ENCODE measurements around the gene MRPL1. TPM values are rescaled to one million over a fixed set of nuclear protein-coding genes. Genes with fewer than 3 reads are reported as not detected.

Gene MRPL1
- total and polyA plus RNA-seq, 2 of the 13 experiments (the other 11 are each of a cell fraction or from before 2014, with no cell fraction given), result 23.3 to 61.5 TPM

- DNase-seq (ENCODE audit: low spot score), result peak; percentile 92
- Histone ChIP-seq H3K4me2 (ENCODE audit: low read depth, low read length) (peak overlapping the region; percentile 86), H2AFZ (ENCODE audit: low read length) (no peak overlapping the region), H3K4me1 (ENCODE audit: insufficient read depth, low read length) (peaks cover 36% of the 10 kb centered on the region), H3K4me3 (replicated peaks in 1 of 3; ENCODE audit: insufficient read depth in 1 of 3, low read depth in 2 of 3, low read length in 3 of 3) (peak overlapping the region; percentile 94 to 100 (median 99)), H3K9ac (ENCODE audit: insufficient read depth, low read depth, low read length) (peak overlapping the region; percentile 95), H3K27ac (ENCODE audit: extremely low read length, insufficient read depth, low read length) (peak overlapping the region; percentile 93), H3K27me3 (ENCODE audit: control insufficient read depth in 1 of 2, insufficient read depth in 2 of 2, low read length in 2 of 2) (no peaks in the 10 kb centered on the region; a peak in 1 of 5 replicates), H3K36me3 (replicated peaks in 1 of 2; ENCODE audit: control insufficient read depth in 1 of 2, insufficient read depth in 2 of 2, low read length in 2 of 2) (no peaks in the 10 kb centered on the region), H3K9me3 (ENCODE audit: low read length) (no peaks in the 10 kb centered on the region), H4K20me1 (ENCODE audit: insufficient read depth, low read length) (no peaks in the 10 kb centered on the region; the same call in 1 of the 2 replicates), H3K79me2 (ENCODE audit: insufficient read depth, low read length) (peaks cover 65% of the 10 kb centered on the region)
- no TSS peak for BruUV-seq (replicated peaks)
- in situ Hi-C loops (cut with HindIII; ENCODE audit: extremely low pct_ligation_motif_present, low pct_unique_long_range_greater_than_20kb) (loop anchor here (5.0 kb wide), 1 partner anchor 45 kb away; the partner anchor contains the start of gene MRPL1), intact Hi-C loops (cut with micrococcal nuclease; ENCODE audit: unreplicated experiment) (loop anchor here (5.0 kb wide), 1 partner anchor 65 kb away; no protein-coding TSS in a partner anchor)
- CTCF ChIA-PET (ENCODE audit: low intra/inter-chr PET ratio, low total read pairs), result no interaction called here
- POLR2A ChIA-PET, result interaction anchor here (0.8 to 2.8 kb wide), 7 partner anchors 8 to 319 kb away, joined by 3 to 44 read pairs (median 4); partner anchors contain the start of gene MRPL1
- ATAC-seq, result peak; percentile 80
- no peak for FAIRE-seq
- WGBS (ENCODE audit: low lambda C conversion rate), result 7% methylated on average over 8 of the region's 8 CpGs
- TF ChIP-seq ZNF800 (CRISPR knock-in tag; IDR thresholded peaks at IDR 0.05), result no peak
- TF ChIP-seq THRA (CRISPR knock-in tag; IDR thresholded peaks at IDR 0.05; ENCODE audit: borderline replicate concordance), result no peak
- no peak for TF ChIP-seq SAFB2 (CRISPR knock-in tag; IDR thresholded peaks at IDR 0.05; ENCODE audit: borderline replicate concordance, low read depth)
- TF ChIP-seq FOXK1 (CRISPR knock-in tag; IDR thresholded peaks at IDR 0.05; ENCODE audit: borderline replicate concordance, low read depth), result no peak
- TF ChIP-seq BATF2 (CRISPR knock-in tag; IDR thresholded peaks at IDR 0.05), result no peak
- TF ChIP-seq RFX5 (IDR thresholded peaks at IDR 0.05; ENCODE audit: low read depth, low read length), result no peak
- TF ChIP-seq ZNF468 (CRISPR knock-in tag; IDR thresholded peaks at IDR 0.05), result no peak
- no peak for TF ChIP-seq ZNF224 (CRISPR knock-in tag; IDR thresholded peaks at IDR 0.05)
- TF ChIP-seq, protein P1, sequence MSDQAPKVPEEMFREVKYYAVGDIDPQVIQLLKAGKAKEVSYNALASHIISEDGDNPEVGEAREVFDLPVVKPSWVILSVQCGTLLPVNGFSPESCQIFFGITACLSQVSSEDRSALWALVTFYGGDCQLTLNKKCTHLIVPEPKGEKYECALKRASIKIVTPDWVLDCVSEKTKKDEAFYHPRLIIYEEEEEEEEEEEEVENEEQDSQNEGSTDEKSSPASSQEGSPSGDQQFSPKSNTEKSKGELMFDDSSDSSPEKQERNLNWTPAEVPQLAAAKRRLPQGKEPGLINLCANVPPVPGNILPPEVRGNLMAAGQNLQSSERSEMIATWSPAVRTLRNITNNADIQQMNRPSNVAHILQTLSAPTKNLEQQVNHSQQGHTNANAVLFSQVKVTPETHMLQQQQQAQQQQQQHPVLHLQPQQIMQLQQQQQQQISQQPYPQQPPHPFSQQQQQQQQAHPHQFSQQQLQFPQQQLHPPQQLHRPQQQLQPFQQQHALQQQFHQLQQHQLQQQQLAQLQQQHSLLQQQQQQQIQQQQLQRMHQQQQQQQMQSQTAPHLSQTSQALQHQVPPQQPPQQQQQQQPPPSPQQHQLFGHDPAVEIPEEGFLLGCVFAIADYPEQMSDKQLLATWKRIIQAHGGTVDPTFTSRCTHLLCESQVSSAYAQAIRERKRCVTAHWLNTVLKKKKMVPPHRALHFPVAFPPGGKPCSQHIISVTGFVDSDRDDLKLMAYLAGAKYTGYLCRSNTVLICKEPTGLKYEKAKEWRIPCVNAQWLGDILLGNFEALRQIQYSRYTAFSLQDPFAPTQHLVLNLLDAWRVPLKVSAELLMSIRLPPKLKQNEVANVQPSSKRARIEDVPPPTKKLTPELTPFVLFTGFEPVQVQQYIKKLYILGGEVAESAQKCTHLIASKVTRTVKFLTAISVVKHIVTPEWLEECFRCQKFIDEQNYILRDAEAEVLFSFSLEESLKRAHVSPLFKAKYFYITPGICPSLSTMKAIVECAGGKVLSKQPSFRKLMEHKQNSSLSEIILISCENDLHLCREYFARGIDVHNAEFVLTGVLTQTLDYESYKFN (CRISPR knock-in tag; conservative IDR thresholded peaks at IDR 0.05), result peak; percentile 79
- no peak for TF ChIP-seq MTA1 (CRISPR knock-in tag; IDR thresholded peaks at IDR 0.05; ENCODE audit: borderline replicate concordance)
- peak; percentile 69 for TF ChIP-seq ELF3 (CRISPR knock-in tag; IDR thresholded peaks at IDR 0.05)
- no peak for TF ChIP-seq TSC22D2 (CRISPR knock-in tag; IDR thresholded peaks at IDR 0.05; ENCODE audit: borderline replicate concordance)
- TF ChIP-seq SIX1 (CRISPR knock-in tag; IDR thresholded peaks at IDR 0.05; ENCODE audit: borderline replicate concordance), result no peak
- TF ChIP-seq TOE1 (CRISPR knock-in tag; IDR thresholded peaks at IDR 0.05), result no peak
- TF ChIP-seq, protein P2, sequence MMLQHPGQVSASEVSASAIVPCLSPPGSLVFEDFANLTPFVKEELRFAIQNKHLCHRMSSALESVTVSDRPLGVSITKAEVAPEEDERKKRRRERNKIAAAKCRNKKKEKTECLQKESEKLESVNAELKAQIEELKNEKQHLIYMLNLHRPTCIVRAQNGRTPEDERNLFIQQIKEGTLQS (CRISPR knock-in tag; IDR thresholded peaks at IDR 0.05), result no peak
Observed at GRCh38 chr4:77817304-77818072, 45.1 kb upstream of the MRPL1 start.
